SU-DHL-6 (cell line): ENCODE data around the gene SELENOS.

Source experiments
- EZH2phosphoT487 ChIP-seq: fragments of 200-600 bp; sonication (generic), shearing (Covaris generic); conservative IDR thresholded peaks from 2 replicates; pipeline ENCODE4 v1.6.1; 2018; ENCODE audit warnings: mild to moderate bottlenecking, antibody characterized with exemption, low read length, moderate library complexity, mixed read lengths
- TF ChIP-seq, protein P1 (sequence below): fragments of 200-600 bp; sonication (generic); IDR thresholded peaks from one replicate; pipeline ENCODE4 v1.5.1; 2017; ENCODE audit warnings: antibody characterized with exemption, mild to moderate bottlenecking, low read length, moderate library complexity; ENCODE audit not compliant: insufficient read depth, poor library complexity, severe bottlenecking

DNA sequence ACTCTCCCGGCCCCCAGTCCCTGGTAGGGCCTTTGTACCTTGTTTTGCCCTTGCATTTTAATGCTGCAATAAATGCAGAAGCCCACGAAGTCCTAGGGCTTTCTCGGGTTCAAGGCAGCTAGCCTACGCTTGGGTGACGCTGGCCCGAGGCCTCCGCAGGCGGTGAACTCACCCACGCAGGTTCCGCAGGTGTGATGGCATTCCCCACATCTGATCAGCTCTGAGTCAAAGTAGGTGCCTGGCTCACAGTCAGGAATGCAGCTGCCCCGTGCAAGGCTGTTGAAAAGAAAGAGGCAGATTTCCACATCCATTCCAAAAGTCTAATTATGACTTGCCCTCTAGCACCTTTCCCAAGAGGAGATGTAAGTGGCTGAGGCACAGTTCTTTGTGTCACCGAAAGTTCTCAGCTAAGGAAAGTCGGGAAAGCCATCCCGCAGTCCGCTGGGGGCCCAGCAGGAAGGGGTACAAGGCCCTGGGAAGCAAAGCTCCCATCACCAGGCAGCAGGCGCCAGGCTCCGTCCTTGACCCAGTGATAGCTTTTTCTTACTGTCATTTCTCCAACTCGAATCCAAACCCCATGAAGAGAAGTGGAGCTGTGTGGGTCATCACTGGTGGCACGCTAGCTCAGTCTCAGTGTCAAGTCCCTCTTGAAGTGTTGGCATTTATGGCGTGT is 41.0 kb upstream of the SELENOS start:
- no peak for TF ChIP-seq EZH2phosphoT487
- TF ChIP-seq, protein P1, sequence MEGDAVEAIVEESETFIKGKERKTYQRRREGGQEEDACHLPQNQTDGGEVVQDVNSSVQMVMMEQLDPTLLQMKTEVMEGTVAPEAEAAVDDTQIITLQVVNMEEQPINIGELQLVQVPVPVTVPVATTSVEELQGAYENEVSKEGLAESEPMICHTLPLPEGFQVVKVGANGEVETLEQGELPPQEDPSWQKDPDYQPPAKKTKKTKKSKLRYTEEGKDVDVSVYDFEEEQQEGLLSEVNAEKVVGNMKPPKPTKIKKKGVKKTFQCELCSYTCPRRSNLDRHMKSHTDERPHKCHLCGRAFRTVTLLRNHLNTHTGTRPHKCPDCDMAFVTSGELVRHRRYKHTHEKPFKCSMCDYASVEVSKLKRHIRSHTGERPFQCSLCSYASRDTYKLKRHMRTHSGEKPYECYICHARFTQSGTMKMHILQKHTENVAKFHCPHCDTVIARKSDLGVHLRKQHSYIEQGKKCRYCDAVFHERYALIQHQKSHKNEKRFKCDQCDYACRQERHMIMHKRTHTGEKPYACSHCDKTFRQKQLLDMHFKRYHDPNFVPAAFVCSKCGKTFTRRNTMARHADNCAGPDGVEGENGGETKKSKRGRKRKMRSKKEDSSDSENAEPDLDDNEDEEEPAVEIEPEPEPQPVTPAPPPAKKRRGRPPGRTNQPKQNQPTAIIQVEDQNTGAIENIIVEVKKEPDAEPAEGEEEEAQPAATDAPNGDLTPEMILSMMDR = no peak
